ENCODE measurements around the gene RBMY1D.
"Not testable (repeated sequence)": the region's sequence is repeated elsewhere in the genome, so short reads cannot be mapped to it uniquely, and the experiment has no call there.

RBMY1D gene
- 0 reads per million in 2 experiments for total RNA-seq

GRCh38 chrY:21894426-21894825 lies at the start of gene RBMY1D:
Gene RBMY1D (minus strand): TSS chrY:21894526. CDS start chrY:21892513, 2,013 bp downstream.
- DNase-seq (ENCODE audit: low read depth), result not testable (repeated sequence)

DNA sequence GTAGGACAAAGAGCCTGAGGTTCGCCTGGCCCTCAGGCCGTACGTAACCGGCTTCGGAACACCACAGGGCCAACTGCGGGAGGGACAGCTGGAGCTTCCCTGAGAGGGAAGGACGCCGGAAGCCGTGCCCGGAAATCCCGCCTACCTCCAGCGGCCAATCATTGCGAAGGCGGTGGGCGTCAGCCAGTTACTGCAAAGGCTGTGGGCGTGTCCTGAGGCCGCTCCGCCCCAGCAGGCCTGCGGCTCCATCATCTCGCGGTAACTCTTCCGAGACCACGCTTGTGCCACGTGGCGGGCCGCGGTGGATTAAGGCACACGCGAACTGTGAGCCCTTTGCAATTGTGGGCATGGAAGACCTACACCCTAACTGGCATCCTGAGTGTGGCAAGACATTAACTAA lies 23.6 kb upstream of the RBMY1D start, which contains the start of gene RBMY1E:
Gene RBMY1E, minus strand, starts transcription at position 101 of the 400 bp plus-strand sequence. CDS start 1,978 bp downstream, outside the sequence.
- not testable (repeated sequence) for DNase-seq (ENCODE audit: low read depth)

GRCh38 chrY:21869407-21870076 lies 24.8 kb downstream of the RBMY1D start:
- DNase-seq (ENCODE audit: low read depth), result not testable (repeated sequence)

DNA sequence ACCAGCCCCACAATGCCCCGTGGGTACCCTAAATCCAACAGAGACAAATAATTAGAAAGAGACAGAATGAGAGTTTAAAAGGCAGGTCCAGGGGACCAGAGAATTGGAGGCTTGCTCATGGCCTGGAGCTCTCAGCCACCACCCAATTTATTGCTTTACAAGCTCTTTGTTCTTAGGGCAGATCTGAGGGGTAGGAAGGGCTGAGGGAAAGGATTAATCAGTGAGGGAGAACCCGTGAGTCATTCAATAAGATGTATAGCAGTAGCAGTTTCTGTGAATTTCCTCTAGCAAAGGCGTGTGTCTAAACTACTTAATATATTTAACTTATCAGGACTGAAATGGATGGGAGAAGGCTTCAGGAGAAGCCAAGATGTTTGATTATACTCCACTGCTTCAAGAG lies 48.8 kb downstream of the RBMY1D start:
- no peak for DNase-seq (ENCODE audit: low read depth)

DNA sequence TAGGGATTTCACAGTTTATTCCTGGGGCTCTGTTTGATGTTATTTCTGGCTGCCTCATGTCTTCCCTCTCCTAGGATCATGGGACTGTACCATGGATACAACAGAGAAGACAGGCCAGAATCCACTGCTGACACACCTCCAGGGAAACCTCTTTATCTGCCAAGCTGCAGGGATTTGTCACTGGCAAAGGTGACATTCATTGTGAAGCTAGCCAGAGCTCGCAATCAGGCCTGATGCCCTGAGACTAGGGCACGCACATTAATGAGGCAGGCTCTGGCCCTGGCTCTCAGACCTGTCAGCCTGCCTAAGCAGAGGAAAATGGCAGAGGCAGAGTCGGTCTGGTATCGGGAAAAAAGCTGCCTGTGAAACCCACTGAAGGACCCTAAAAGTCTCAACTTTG lies 52.2 kb downstream of the RBMY1D start:
- DNase-seq (ENCODE audit: low read depth), result no peak

DNA sequence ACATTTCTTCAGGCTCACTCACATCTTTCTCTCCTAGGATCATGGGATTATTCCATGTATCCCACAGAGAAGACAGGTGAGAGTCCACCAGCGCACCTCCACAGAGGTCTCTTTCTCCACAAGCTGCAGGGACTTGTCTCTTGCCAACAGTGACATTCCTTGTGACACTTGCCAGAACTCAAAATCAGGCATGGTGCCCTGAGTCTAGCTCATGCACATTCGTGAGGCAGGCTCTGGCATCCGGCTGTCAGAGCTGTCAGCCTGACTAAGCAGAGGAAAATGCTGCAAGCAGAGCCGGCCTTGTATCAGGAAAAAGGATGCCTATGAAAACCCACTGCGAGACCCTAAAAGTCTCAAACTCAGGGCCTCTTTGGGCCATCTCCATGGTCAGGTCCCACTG lies 54.8 kb downstream of the RBMY1D start:
- no peak for DNase-seq (ENCODE audit: low read depth)

GRCh38 chrY:21836343-21836742 lies 58.0 kb downstream of the RBMY1D start:
- no peak for DNase-seq (ENCODE audit: low read depth)

- DNase-seq (ENCODE audit: low read depth), result no peak
Measured at GRCh38 chrY:21835052-21835451, 59.3 kb downstream of the RBMY1D start.
